ENCODE results near the gene ACACB. TPM values are rescaled to one million over a fixed set of nuclear protein-coding genes. Genes with fewer than 3 reads are reported as not detected.

ACACB gene
- total RNA-seq, 1 experiment from 2014 or later: 20.0 TPM

DNA sequence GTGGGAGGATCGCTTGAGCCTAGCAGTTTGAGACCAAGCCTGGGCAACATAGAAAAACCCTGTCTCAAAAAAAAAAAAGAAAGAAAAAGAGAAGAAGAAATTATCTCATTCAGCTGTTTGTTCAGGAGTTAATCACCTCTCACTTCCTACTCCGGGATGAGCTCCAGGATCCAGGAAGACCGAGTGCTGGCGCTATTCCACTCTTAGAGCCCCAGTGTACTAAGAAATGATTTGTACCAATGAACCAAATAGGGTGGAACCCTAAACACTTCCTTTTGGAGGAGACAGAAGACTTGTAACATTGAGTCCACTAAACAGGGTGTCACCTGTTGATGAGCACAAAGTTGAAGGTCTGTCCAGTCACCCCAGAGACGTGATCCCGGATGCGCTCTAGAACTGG, 26.7 kb upstream of the ACACB start (continued):
- TF ChIP-seq, protein P1, sequence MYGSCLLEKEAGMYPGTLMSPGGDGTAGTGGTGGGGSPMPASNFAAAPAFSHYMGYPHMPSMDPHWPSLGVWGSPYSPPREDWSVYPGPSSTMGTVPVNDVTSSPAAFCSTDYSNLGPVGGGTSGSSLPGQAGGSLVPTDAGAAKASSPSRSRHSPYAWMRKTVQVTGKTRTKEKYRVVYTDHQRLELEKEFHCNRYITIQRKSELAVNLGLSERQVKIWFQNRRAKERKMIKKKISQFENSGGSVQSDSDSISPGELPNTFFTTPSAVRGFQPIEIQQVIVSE (CRISPR knock-in tag; IDR thresholded peaks at IDR 0.05; ENCODE audit: borderline replicate concordance): no peak
- TF ChIP-seq ZNF138 (CRISPR knock-in tag; conservative IDR thresholded peaks at IDR 0.05) (no peak), ELF4 (CRISPR knock-in tag; IDR thresholded peaks at IDR 0.05; ENCODE audit: low read depth) (no peak), EMX1 (CRISPR knock-in tag; IDR thresholded peaks at IDR 0.05) (no peak), MXD4 (CRISPR knock-in tag; IDR thresholded peaks at IDR 0.05; ENCODE audit: borderline replicate concordance) (no peak), HMGA2 (CRISPR knock-in tag; IDR thresholded peaks at IDR 0.05) (no peak), KAT7 (CRISPR knock-in tag; IDR thresholded peaks at IDR 0.05; ENCODE audit: borderline replicate concordance) (no peak), ZBTB21 (CRISPR knock-in tag; IDR thresholded peaks at IDR 0.05; ENCODE audit: borderline replicate concordance) (no peak), ATF1 (CRISPR knock-in tag; IDR thresholded peaks at IDR 0.05) (no peak), NR1H2 (CRISPR knock-in tag; IDR thresholded peaks at IDR 0.05) (no peak)
- TF ChIP-seq, protein P2, sequence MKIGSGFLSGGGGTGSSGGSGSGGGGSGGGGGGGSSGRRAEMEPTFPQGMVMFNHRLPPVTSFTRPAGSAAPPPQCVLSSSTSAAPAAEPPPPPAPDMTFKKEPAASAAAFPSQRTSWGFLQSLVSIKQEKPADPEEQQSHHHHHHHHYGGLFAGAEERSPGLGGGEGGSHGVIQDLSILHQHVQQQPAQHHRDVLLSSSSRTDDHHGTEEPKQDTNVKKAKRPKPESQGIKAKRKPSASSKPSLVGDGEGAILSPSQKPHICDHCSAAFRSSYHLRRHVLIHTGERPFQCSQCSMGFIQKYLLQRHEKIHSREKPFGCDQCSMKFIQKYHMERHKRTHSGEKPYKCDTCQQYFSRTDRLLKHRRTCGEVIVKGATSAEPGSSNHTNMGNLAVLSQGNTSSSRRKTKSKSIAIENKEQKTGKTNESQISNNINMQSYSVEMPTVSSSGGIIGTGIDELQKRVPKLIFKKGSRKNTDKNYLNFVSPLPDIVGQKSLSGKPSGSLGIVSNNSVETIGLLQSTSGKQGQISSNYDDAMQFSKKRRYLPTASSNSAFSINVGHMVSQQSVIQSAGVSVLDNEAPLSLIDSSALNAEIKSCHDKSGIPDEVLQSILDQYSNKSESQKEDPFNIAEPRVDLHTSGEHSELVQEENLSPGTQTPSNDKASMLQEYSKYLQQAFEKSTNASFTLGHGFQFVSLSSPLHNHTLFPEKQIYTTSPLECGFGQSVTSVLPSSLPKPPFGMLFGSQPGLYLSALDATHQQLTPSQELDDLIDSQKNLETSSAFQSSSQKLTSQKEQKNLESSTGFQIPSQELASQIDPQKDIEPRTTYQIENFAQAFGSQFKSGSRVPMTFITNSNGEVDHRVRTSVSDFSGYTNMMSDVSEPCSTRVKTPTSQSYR (CRISPR knock-in tag; IDR thresholded peaks at IDR 0.05): no peak
- TF ChIP-seq, protein P3, sequence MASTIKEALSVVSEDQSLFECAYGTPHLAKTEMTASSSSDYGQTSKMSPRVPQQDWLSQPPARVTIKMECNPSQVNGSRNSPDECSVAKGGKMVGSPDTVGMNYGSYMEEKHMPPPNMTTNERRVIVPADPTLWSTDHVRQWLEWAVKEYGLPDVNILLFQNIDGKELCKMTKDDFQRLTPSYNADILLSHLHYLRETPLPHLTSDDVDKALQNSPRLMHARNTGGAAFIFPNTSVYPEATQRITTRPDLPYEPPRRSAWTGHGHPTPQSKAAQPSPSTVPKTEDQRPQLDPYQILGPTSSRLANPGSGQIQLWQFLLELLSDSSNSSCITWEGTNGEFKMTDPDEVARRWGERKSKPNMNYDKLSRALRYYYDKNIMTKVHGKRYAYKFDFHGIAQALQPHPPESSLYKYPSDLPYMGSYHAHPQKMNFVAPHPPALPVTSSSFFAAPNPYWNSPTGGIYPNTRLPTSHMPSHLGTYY (CRISPR knock-in tag; IDR thresholded peaks at IDR 0.05): no peak
- TF ChIP-seq, protein P4, sequence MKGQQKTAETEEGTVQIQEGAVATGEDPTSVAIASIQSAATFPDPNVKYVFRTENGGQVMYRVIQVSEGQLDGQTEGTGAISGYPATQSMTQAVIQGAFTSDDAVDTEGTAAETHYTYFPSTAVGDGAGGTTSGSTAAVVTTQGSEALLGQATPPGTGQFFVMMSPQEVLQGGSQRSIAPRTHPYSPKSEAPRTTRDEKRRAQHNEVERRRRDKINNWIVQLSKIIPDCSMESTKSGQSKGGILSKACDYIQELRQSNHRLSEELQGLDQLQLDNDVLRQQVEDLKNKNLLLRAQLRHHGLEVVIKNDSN (CRISPR knock-in tag; IDR thresholded peaks at IDR 0.05): no peak

DNA sequence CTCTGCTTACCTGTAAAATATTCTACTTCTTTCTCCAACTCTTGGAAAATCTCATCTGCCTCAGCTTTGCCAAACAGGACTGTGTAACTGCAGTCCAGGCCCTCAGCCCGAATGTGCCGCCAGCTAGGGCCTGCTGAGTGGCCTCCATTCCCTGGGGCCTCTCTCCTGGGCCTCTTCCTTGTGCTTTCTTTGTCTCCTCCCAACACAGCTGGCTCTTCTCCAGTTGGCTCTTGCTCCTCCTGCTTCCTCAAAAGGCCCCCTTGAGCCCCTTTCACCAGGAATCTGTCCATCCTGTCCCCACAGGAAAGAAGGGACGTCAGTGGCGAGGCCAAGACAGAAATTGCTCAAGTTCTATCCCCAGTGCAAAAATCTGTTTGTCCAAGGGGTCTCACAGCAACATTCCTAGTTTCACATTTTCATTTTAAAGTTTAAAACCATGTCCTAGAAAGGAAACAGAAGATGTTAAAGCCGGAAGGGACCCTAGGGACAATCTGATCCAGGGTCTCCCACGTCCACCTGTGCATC, 23.8 kb upstream of the ACACB start:
- CTCF ChIA-PET: interaction anchor here (0.7 to 1.2 kb wide), 6 partner anchors 19 to 289 kb away, joined by 3 to 6 read pairs (median 3); partner anchors contain the start of gene USP30
- POLR2A ChIA-PET: interaction anchor here (0.6 to 1.4 kb wide), 4 partner anchors 10 to 291 kb away, joined by 3 to 4 read pairs (median 3); no protein-coding TSS in a partner anchor
- H3K27ac Mint-ChIP-seq: no peak overlapping the region

More for the DNA sequence above, 23.8 kb upstream of the ACACB start:
- TF ChIP-seq, protein P5, sequence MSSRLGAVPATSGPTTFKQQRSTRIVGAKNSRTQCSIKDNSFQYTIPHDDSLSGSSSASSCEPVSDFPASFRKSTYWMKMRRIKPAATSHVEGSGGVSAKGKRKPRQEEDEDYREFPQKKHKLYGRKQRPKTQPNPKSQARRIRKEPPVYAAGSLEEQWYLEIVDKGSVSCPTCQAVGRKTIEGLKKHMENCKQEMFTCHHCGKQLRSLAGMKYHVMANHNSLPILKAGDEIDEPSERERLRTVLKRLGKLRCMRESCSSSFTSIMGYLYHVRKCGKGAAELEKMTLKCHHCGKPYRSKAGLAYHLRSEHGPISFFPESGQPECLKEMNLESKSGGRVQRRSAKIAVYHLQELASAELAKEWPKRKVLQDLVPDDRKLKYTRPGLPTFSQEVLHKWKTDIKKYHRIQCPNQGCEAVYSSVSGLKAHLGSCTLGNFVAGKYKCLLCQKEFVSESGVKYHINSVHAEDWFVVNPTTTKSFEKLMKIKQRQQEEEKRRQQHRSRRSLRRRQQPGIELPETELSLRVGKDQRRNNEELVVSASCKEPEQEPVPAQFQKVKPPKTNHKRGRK (CRISPR knock-in tag; IDR thresholded peaks at IDR 0.05; ENCODE audit: borderline replicate concordance): no peak
- TF ChIP-seq GTF2I (CRISPR knock-in tag; conservative IDR thresholded peaks at IDR 0.05) (no peak), ZBTB21 (CRISPR knock-in tag; IDR thresholded peaks at IDR 0.05; ENCODE audit: borderline replicate concordance) (no peak)
- no peak for ATAC-seq
- Mint-ChIP-seq H3K4me1 (peaks cover 14% of the 10 kb centered on the region), H3K36me3 (peaks cover 19% of the 10 kb centered on the region; the same call in 1 of the 2 replicates), H3K27me3 (ENCODE audit: low read depth) (peaks cover 12% of the 10 kb centered on the region), H3K4me3 (peak overlapping the region; percentile 59), H3K9me3 (no peaks in the 10 kb centered on the region)
- DNase-seq (ENCODE audit: low spot score): no peak
